ENCODE results near the gene ZHX3. TPM values are rescaled to one million over a fixed set of nuclear protein-coding genes. Genes with fewer than 3 reads are reported as not detected.

Gene ZHX3
- total and polyA plus RNA-seq, 9 of the 15 experiments (the other 6 are each of a cell fraction or from before 2014, with no cell fraction given), result 0.80 to 14.6 (median 4.9) TPM

DNA sequence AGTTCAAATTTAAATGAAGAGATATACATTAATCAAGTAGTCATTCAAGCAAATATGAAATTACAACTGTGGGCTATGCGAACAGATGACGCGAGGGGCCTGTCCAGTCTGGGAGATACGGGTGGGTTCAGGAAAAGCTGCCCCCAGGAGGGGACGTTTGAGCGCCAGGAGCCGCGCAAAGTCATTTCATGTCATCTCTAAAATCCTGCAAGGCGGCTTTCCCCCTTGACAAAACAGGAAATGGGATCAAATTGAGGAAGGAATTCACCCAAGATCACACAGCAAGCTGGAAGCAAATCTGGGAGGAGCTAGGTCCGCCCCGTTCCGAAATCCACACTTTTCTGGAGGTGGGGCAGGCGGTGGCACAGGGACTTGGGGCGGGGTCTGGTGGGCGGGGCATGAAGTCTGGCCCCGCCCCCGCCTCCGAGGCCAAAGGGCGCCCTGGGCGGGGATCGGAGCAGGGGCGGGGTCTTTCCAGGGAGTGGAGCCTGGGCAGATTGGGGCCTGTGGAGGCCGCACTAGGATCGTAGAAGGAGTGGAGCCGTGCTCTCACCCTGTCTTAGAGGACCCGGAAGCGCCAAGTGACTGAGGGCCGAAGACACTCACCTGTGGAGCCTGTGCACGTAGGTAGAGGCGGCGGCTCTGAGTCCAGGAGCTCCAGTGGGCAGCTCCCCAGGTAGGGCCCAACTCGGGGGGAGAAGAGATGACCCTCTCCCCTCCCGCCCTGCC, 23.0 kb upstream of the ZHX3 start, which contains the start of gene LPIN3 (continued):
- TF ChIP-seq, protein P1, sequence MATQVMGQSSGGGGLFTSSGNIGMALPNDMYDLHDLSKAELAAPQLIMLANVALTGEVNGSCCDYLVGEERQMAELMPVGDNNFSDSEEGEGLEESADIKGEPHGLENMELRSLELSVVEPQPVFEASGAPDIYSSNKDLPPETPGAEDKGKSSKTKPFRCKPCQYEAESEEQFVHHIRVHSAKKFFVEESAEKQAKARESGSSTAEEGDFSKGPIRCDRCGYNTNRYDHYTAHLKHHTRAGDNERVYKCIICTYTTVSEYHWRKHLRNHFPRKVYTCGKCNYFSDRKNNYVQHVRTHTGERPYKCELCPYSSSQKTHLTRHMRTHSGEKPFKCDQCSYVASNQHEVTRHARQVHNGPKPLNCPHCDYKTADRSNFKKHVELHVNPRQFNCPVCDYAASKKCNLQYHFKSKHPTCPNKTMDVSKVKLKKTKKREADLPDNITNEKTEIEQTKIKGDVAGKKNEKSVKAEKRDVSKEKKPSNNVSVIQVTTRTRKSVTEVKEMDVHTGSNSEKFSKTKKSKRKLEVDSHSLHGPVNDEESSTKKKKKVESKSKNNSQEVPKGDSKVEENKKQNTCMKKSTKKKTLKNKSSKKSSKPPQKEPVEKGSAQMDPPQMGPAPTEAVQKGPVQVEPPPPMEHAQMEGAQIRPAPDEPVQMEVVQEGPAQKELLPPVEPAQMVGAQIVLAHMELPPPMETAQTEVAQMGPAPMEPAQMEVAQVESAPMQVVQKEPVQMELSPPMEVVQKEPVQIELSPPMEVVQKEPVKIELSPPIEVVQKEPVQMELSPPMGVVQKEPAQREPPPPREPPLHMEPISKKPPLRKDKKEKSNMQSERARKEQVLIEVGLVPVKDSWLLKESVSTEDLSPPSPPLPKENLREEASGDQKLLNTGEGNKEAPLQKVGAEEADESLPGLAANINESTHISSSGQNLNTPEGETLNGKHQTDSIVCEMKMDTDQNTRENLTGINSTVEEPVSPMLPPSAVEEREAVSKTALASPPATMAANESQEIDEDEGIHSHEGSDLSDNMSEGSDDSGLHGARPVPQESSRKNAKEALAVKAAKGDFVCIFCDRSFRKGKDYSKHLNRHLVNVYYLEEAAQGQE (IDR thresholded peaks at IDR 0.05; ENCODE audit: borderline replicate concordance), result peak; percentile 50; the same call in 1 of the 2 replicates
- TF ChIP-seq, protein P1 (CRISPR knock-in tag; IDR thresholded peaks at IDR 0.05; ENCODE audit: low read depth), result no peak
- no peak for TF ChIP-seq ZNF3 (CRISPR knock-in tag; IDR thresholded peaks at IDR 0.05)
- TF ChIP-seq U2AF1 (optimal IDR thresholded peaks at IDR 0.05; ENCODE audit: low read depth, low read length), result no peak
- no peak for TF ChIP-seq KAT8 (IDR thresholded peaks at IDR 0.05; ENCODE audit: low read depth)
- no peak for TF ChIP-seq BMI1 (IDR thresholded peaks at IDR 0.05; ENCODE audit: low read length)
